Measurements from ENCODE around the gene BTBD16.

Gene BTBD16

DNA sequence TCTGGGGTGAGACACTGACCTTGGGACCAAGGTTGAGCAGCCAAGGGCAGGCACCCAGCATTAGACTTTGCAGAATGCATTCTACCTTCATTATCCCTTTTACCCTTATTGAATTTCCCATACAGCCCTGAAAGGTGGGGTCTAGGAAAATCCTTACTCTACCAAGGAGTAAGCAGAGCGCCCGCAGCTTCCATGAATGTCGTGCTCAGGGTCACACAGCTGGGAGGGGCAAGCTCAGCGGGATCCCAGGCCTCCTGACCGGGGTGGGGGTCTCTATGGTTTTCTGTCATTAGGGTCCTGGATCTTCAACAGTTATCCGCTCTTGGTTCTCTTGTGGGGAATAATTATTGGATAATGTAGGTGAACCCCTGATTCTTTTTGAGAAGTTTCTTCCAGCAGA, 30.7 kb upstream of the BTBD16 start:
- no peak overlapping the region for H3K27ac ChIP-seq
- no peak overlapping the region for H3K9ac ChIP-seq
- H3K9me3 ChIP-seq (ENCODE audit: control insufficient read depth, low read length) = no peaks in the 10 kb centered on the region
- no peak overlapping the region for H3K4me2 ChIP-seq (ENCODE audit: low read length)
- H3K4me1 ChIP-seq = no peaks in the 10 kb centered on the region
- H3K4me3 ChIP-seq (ENCODE audit: low read depth, low read length) = no peak overlapping the region
- H2AFZ ChIP-seq = no peak overlapping the region
- no peaks in the 10 kb centered on the region for H3K36me3 ChIP-seq (ENCODE audit: control insufficient read depth, insufficient read depth, low read length)
- H3K79me2 ChIP-seq = no peaks in the 10 kb centered on the region
- no peaks in the 10 kb centered on the region for H3K27me3 ChIP-seq (ENCODE audit: control insufficient read depth, insufficient read depth, low read length)
- TF ChIP-seq, protein P1, sequence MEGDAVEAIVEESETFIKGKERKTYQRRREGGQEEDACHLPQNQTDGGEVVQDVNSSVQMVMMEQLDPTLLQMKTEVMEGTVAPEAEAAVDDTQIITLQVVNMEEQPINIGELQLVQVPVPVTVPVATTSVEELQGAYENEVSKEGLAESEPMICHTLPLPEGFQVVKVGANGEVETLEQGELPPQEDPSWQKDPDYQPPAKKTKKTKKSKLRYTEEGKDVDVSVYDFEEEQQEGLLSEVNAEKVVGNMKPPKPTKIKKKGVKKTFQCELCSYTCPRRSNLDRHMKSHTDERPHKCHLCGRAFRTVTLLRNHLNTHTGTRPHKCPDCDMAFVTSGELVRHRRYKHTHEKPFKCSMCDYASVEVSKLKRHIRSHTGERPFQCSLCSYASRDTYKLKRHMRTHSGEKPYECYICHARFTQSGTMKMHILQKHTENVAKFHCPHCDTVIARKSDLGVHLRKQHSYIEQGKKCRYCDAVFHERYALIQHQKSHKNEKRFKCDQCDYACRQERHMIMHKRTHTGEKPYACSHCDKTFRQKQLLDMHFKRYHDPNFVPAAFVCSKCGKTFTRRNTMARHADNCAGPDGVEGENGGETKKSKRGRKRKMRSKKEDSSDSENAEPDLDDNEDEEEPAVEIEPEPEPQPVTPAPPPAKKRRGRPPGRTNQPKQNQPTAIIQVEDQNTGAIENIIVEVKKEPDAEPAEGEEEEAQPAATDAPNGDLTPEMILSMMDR (IDR thresholded peaks at IDR 0.05) = no peak

DNA sequence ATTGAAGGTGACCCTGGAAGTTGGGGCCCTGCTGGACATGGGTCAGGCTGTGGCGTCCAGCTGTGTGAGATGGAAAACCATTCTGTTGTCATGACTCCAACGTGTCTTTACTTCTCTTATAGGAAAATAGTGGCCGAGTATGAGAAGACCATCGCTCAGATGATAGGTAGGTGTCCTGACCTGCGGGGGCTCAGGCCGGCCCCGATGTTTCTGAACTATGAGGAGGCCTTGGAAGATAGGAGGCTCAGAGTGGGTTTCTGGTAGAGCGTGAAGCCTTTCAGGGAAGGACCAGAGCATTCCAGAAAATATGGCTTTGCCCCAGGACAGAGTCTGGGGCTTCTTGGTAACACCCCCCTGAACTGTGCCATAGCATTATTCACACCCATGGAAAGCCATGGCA, 29.3 kb upstream of the BTBD16 start:
- no peaks in the 10 kb centered on the region for H3K79me2 ChIP-seq
- H3K4me3 ChIP-seq (ENCODE audit: low read depth, low read length) = no peak overlapping the region
- no peaks in the 10 kb centered on the region for H3K9me3 ChIP-seq (ENCODE audit: control insufficient read depth, low read length)
- no peaks in the 10 kb centered on the region for H3K4me1 ChIP-seq
- no peak overlapping the region for H3K4me2 ChIP-seq (ENCODE audit: low read length)
- TF ChIP-seq, protein P1 (IDR thresholded peaks at IDR 0.05) = no peak
- H3K9ac ChIP-seq = no peak overlapping the region
- H3K36me3 ChIP-seq (ENCODE audit: control insufficient read depth, insufficient read depth, low read length) = no peaks in the 10 kb centered on the region
- H3K27ac ChIP-seq = no peak overlapping the region
- H3K27me3 ChIP-seq (ENCODE audit: control insufficient read depth, insufficient read depth, low read length) = no peaks in the 10 kb centered on the region
- no peak overlapping the region for H2AFZ ChIP-seq

DNA sequence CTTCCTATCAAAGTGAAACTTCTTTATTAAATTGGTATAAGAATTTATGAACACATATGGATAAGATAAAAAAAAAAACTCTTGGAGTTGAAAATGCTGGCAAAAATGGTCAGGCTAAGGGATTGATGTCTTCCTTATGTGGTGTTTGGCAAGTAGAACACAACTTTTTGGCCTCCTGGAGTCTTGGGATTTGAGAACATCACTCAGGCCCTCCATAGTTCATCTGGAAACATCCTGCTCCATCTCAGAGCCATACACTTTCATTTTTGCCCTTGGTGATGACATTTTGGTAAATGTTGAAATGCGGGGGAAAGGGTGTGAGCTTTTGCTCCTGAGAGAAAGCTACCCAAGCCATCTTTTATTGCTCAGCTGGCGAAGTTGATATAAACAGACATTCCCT, 27.5 kb upstream of the BTBD16 start:
- no peak overlapping the region for H3K4me2 ChIP-seq (ENCODE audit: low read length)
- no peaks in the 10 kb centered on the region for H3K4me1 ChIP-seq
- H3K79me2 ChIP-seq = no peaks in the 10 kb centered on the region
- TF ChIP-seq, protein P1 (IDR thresholded peaks at IDR 0.05) = no peak
- no peaks in the 10 kb centered on the region for H3K9me3 ChIP-seq (ENCODE audit: control insufficient read depth, low read length)
- no peak overlapping the region for H3K9ac ChIP-seq
- H3K4me3 ChIP-seq (ENCODE audit: low read depth, low read length) = no peak overlapping the region
- H3K27me3 ChIP-seq (ENCODE audit: control insufficient read depth, insufficient read depth, low read length) = no peaks in the 10 kb centered on the region
- no peak overlapping the region for H3K27ac ChIP-seq
- no peak overlapping the region for H2AFZ ChIP-seq
- no peaks in the 10 kb centered on the region for H3K36me3 ChIP-seq (ENCODE audit: control insufficient read depth, insufficient read depth, low read length)

DNA sequence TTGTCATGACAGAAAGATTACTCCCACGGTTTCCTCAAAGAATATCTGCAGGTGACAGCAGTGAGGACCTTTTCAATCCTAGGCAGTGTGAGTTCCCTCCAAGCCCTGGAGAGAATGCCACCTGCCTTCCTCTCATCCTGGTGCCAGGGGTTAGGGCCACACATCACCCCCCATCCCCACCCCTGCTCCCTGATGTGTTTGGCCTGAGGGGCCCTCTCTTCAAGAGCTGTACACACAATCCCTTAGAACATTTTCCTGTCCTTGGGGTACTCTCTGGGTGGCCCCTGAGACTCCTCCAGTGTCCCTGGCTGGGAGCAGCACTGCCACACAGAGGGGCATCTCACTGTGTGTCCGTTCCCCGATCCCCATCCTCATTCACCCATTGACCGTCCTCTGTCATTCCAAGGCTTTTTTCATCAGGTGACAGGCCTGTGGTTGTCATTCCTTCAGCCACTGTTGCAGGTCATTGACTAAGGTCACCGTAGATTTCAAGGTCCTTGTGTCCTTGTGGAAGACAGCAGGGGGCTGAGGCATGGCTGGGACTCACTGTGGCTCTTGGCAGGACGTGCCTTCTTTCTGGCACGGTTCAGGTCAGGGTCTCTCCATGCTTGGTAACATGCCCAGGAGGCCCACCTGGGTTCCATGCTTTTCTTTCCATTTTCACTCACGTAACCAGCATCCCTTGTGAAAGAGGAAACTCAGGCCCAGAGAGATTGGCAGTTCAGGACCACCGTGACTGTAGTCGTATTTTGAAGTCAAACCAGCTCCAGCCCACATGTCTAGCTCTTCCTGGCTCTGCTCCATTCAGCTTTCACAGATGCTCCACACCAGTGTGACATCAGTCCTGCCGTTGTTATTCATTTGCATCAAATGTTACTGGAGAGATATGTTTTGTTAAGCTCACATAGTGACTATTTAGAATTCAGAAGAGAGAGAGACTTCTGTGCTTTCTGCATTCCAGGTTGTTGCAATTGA, 26.8 kb upstream of the BTBD16 start:
- no peaks in the 10 kb centered on the region for H3K36me3 ChIP-seq (ENCODE audit: control insufficient read depth, insufficient read depth, low read length)
- no peak overlapping the region for H3K4me2 ChIP-seq (ENCODE audit: low read length)
- H3K27me3 ChIP-seq (ENCODE audit: control insufficient read depth, insufficient read depth, low read length) = no peaks in the 10 kb centered on the region
- H3K27ac ChIP-seq = no peak overlapping the region
- no peak overlapping the region for H2AFZ ChIP-seq
- no peaks in the 10 kb centered on the region for H3K79me2 ChIP-seq
- TF ChIP-seq, protein P1 (IDR thresholded peaks at IDR 0.05) = no peak
- no peak overlapping the region for H3K4me3 ChIP-seq (ENCODE audit: low read depth, low read length)
- no peaks in the 10 kb centered on the region for H3K4me1 ChIP-seq
- H3K9me3 ChIP-seq (ENCODE audit: control insufficient read depth, low read length) = no peaks in the 10 kb centered on the region
- no peak overlapping the region for H3K9ac ChIP-seq

DNA sequence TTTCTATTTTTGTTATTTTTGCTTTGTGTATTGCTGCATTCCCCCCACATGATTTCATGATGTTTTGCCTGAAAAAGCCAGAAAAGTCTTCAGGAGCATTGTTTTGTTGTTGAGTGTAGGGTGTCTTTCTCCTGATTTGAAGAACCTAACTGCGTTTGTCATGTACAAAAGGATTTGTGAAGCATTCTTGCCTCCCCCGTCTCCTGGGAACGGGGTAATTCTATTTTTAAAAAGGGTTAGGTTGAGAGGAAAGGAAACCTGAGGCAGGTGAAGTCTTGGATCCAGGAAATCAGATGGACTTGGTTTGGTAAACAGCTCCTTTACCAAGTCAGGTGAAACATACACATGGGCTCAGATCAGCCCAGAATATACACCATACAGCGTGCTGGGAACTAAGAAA, 26.0 kb upstream of the BTBD16 start:
- Histone ChIP-seq H3K27me3 (ENCODE audit: control insufficient read depth, insufficient read depth, low read length) (no peaks in the 10 kb centered on the region), H3K4me3 (ENCODE audit: low read depth, low read length) (no peak overlapping the region), H3K9me3 (ENCODE audit: control insufficient read depth, low read length) (no peaks in the 10 kb centered on the region), H3K27ac (no peak overlapping the region), H3K4me1 (no peaks in the 10 kb centered on the region), H3K79me2 (no peaks in the 10 kb centered on the region), H2AFZ (no peak overlapping the region), H3K36me3 (ENCODE audit: control insufficient read depth, insufficient read depth, low read length) (no peaks in the 10 kb centered on the region), H3K9ac (no peak overlapping the region), H3K4me2 (ENCODE audit: low read length) (no peak overlapping the region)
- TF ChIP-seq, protein P1 (IDR thresholded peaks at IDR 0.05) = no peak

Data from parathyroid adenoma (tissue), 2 donors.